Fibroblast of pulmonary artery (primary cell): ENCODE measurements around the gene ALDH1B1.
"Not testable (repeated sequence)": the region's sequence is repeated elsewhere in the genome, so short reads cannot be mapped to it uniquely, and the experiment has no call there.

Experiments used
- DNase-seq: peaks from one replicate; pipeline ENCODE4 v3.0.0-alpha.2; 2010; ENCODE audit warnings: low read depth
- H3K4me3 ChIP-seq: replicated peaks from 2 replicates; pipeline ENCODE4 v1.5.1; 2011; ENCODE audit warnings: low read depth, mild to moderate bottlenecking, control low read depth, low read length, moderate library complexity
- CTCF ChIP-seq: IDR thresholded peaks from 2 replicates; pipeline ENCODE4 v1.5.1; 2011; ENCODE audit warnings: mild to moderate bottlenecking, control low read depth, low read length, inconsistent platforms; ENCODE audit errors: missing control alignments

ALDH1B1 gene

GRCh38 chr9:38372762-38373619, 19.5 kb upstream of the ALDH1B1 start:
- DNase-seq, result no peak
- no peak overlapping the region for H3K4me3 ChIP-seq
- no peak for TF ChIP-seq CTCF

GRCh38 chr9:38373679-38374078, 18.8 kb upstream of the ALDH1B1 start:
- no peak for DNase-seq
- TF ChIP-seq CTCF, result no peak
- no peak overlapping the region for H3K4me3 ChIP-seq

DNA sequence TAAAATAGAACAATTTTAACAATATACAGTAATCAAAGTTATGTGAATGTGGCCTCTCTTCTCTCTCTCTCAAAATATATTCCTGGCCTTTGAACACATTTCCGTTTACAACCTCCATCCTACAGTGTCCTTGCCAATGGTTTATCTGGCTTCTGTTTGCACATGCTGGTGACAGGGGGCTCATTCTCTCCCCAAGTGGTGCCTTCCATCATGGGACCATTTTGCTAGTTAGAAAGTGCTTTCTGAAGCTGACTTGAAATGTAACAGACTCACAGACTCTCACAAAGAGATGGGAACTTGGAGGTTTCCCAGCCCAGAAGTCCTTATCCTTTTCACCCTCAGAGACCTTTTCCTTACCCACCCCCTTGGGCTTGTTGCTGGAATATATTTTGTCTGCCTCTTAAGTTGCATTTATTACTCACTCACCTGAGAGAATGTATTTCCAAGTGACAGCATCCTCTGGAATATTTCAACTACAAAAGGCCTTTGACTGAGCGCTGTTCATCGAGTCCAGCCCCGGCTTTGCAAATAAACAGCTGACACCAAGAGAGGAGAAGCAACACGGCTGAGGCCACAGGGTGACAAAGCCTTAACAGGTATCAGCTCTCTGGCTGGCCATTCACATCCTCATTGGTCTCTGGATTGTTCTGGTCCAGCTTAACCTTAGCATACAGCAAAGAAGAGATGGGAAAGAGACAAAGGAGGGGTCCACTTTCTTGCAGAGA, 17.5 kb upstream of the ALDH1B1 start:
- no peak for DNase-seq
- no peak for TF ChIP-seq CTCF
- no peak overlapping the region for H3K4me3 ChIP-seq

- DNase-seq, result no peak
- H3K4me3 ChIP-seq, result no peak overlapping the region
- TF ChIP-seq CTCF, result no peak
Observed at GRCh38 chr9:38375572-38375963, 16.9 kb upstream of the ALDH1B1 start.

GRCh38 chr9:38376021-38376670, 16.4 kb upstream of the ALDH1B1 start:
- no peak overlapping the region for H3K4me3 ChIP-seq
- TF ChIP-seq CTCF, result no peak
- DNase-seq, result no peak

GRCh38 chr9:38377336-38378083, 15.0 kb upstream of the ALDH1B1 start:
- not testable (repeated sequence) for H3K4me3 ChIP-seq, DNase-seq
